AG09309 (cell line): Measurements from ENCODE around the gene UTP18.
"Not testable (repeated sequence)": the region's sequence is repeated elsewhere in the genome, so short reads cannot be mapped to it uniquely, and the experiment has no call there.

Experiments used
- DNase-seq: peaks from one replicate; pipeline ENCODE4 v3.0.0-alpha.2; 2010; ENCODE audit warnings: low read depth
- H3K4me3 ChIP-seq: 2 replicates; pipeline ENCODE4 v1.5.1; 2011; ENCODE audit warnings: mild to moderate bottlenecking, low read depth, low read length, moderate library complexity; ENCODE audit not compliant: control insufficient read depth
- TF ChIP-seq, protein P1 (sequence below): IDR thresholded peaks from 2 replicates; pipeline ENCODE4 v1.5.1; 2011; ENCODE audit warnings: mild to moderate bottlenecking, low read depth, low read length, inconsistent platforms; ENCODE audit not compliant: insufficient read depth, control insufficient read depth; ENCODE audit errors: missing control alignments

Gene UTP18

DNA sequence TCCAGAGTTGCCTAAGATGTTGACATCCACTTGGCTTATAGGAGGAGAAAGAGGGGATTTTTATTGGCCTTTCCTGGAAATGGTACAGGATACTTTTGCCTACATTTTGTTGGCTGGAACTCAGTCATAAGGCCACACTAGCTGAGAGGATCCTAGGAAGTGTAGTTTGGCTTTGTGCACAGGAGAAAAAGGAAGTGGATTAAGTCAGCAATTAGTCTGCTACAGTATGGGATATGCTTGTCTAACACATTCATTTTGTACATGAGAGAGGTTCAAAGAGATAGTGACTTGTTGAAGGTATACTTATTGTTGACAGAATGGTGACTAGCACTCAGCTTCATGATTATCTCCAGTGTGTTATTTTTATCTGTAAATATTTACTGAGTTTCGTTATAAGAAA lies 10.3 kb downstream of the UTP18 start:
- DNase-seq: no peak
- TF ChIP-seq, protein P1, sequence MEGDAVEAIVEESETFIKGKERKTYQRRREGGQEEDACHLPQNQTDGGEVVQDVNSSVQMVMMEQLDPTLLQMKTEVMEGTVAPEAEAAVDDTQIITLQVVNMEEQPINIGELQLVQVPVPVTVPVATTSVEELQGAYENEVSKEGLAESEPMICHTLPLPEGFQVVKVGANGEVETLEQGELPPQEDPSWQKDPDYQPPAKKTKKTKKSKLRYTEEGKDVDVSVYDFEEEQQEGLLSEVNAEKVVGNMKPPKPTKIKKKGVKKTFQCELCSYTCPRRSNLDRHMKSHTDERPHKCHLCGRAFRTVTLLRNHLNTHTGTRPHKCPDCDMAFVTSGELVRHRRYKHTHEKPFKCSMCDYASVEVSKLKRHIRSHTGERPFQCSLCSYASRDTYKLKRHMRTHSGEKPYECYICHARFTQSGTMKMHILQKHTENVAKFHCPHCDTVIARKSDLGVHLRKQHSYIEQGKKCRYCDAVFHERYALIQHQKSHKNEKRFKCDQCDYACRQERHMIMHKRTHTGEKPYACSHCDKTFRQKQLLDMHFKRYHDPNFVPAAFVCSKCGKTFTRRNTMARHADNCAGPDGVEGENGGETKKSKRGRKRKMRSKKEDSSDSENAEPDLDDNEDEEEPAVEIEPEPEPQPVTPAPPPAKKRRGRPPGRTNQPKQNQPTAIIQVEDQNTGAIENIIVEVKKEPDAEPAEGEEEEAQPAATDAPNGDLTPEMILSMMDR: no peak
- no peak overlapping the region for H3K4me3 ChIP-seq

DNA sequence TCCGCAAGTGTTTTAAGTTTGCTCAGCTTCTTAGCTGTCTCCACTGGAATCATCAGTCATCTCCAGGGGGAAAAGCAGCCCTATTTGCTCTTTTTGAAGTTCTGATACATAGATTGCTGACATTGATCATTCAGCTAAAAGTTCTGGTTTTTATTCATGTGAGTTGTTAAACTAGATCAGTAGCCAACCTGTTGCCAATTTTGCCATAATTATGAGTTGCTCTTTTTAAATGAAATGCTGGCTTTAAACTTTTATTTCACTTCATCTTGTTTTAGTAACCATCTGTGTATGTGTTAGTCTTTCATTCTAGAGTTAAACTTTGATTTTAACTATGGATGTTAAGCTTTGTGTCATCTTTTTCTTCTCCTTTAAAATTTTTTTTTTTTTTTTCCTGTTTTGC lies 12.5 kb downstream of the UTP18 start:
- H3K4me3 ChIP-seq: no peak overlapping the region
- TF ChIP-seq, protein P1: no peak
- DNase-seq: no peak

DNA sequence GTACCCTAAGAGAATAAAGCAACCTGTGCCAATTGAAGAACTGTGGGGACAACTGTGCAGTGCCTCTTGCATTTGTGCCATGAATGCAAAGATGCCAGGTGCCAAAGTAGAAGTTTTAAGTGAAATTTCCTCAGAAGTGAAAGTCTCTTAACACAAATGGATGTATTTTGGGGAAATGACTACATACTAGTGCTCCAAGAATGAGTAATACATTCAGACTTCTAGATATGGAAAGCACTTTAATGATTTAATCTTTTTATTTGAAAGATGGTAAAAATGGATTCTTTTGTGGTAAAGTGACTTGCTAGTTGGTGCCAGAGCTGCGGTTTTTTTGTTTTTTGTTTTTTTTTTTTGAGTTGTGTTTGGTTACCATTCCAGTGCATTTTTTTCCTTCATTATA lies 15.0 kb downstream of the UTP18 start:
- DNase-seq: peak; percentile 76
- TF ChIP-seq, protein P1: no peak
- H3K4me3 ChIP-seq: no peak overlapping the region

DNA sequence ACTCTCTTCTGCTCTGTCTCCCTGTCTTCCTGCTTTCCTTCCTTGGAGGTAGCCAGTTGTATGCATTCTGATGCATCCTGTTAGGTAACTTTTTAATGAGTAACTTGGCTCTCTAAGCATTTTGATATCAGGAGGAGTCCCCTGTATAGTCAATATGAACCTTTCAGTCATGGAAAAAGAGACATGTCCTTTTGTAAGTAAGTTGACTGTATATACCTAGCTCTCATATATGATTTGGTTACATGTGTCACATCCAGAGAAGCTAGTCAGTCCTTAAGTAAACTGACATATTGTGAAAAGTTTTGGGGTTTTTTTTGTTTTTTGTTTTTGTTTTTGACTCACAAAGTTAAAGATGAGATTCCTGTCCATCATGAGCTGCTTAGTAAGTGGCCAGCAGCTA lies 18.8 kb downstream of the UTP18 start:
- no peak overlapping the region for H3K4me3 ChIP-seq
- no peak for DNase-seq
- TF ChIP-seq, protein P1: no peak

DNA sequence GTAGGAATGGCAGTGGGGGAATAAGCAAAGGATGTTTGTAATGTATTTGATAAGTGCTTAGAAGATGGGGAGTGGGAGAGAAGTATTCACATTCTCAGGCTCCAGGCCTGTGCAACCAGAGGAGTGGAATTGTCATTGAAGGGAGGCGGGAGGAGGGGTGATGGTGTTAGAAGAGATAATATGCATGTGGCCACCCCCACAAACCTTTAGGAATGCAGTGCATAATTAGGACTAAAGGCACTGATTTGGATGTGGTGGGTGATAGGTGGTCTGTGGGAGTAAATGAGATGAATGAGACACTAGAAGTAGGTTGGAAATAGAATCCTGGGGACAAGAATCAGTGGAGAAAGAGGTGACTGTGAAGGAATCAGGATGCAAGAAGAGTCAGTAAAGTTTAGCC lies 27.1 kb downstream of the UTP18 start:
- TF ChIP-seq, protein P1: no peak
- H3K4me3 ChIP-seq: no peak overlapping the region
- DNase-seq: no peak

DNA sequence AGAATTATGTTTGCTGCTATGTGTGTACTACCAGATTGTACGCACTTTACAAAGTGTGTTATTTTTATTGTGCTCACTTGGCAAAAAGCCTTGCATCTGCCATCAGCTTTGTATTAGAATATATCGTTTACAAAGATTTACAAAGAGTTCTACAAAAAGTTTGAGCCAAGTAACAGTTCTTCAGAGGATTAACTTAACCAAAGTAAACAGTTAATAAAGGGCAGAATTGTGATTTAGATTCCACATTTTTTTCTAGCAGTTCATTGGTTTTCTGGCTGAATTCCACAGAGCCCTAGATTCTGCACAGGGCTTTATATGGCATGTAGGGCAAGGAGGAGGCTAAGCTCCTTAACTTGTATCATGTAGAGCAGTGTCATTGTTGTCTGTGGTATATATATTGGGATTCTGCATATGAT lies 29.4 kb downstream of the UTP18 start:
- DNase-seq: no peak
- H3K4me3 ChIP-seq: no peak overlapping the region
- TF ChIP-seq, protein P1: no peak

DNA sequence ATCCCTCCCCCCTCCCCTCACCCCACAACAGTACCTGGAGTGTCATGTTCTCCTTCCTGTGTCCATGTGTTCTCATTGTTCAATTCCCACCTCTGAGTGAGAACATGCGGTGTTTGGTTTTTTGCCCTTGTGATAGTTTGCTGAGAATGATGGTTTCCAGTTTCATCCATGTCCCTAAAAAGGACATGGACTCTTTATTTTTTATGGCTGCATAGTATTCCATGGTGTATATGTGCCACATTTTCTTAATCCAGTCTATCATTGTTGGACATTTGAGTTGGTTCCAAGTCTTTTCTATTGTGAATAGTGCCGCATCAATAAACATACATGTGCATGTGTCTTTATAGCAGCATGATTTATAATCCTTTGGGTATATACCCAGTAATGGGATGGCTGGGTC lies 34.0 kb downstream of the UTP18 start:
- H3K4me3 ChIP-seq, DNase-seq: not testable (repeated sequence)
